ENCODE measurements around the gene PPM1B. TPM values are rescaled to one million over a fixed set of nuclear protein-coding genes. Genes with fewer than 3 reads are reported as not detected.
A peak's percentile ranks its signal among the peaks of the same experiment; 100 is the strongest.
"Not testable (repeated sequence)": the region's sequence is repeated elsewhere in the genome, so short reads cannot be mapped to it uniquely, and the experiment has no call there.

Gene PPM1B
- total and polyA plus RNA-seq, 2 experiments from 2014 or later, result 54.8 to 81.2 TPM

GRCh38 chr2:44167908-44168680, 581 bp upstream of the PPM1B start:
- H3K4me3 ChIP-seq, result peak overlapping the region; percentile 42

GRCh38 chr2:44169155-44169898, 652 bp downstream of the PPM1B start:
- DNase-seq (ENCODE audit: low read depth in 1 of 2, low spot score in 1 of 2), result peak; percentile 43 to 56

More at GRCh38 chr2:44167908-44168680, 581 bp upstream of the PPM1B start:
- Histone ChIP-seq H3K27ac (peak overlapping the region; percentile 96), H3K9me3 (ENCODE audit: low read depth) (no peaks in the 10 kb centered on the region), H3K27me3 (no peaks in the 10 kb centered on the region), H3K36me3 (no peaks in the 10 kb centered on the region), H3K4me1 (ENCODE audit: low read depth) (peaks cover 11% of the 10 kb centered on the region)
- no peak for TF ChIP-seq CTCF (IDR thresholded peaks at IDR 0.05; ENCODE audit: low read depth, low read length)
- peak; percentile 100 for DNase-seq (ENCODE audit: low read depth in 1 of 2, low spot score in 1 of 2)

GRCh38 chr2:44170311-44170717, 1.6 kb downstream of the PPM1B start:
- peaks cover 11% of the 10 kb centered on the region for H3K4me1 ChIP-seq (ENCODE audit: low read depth)
- H3K9me3 ChIP-seq (ENCODE audit: low read depth), result no peaks in the 10 kb centered on the region
- peak in 1 of 2 donors; percentile 54 for DNase-seq (ENCODE audit: low read depth in 1 of 2, low spot score in 1 of 2)
- H3K4me3 ChIP-seq, result peak overlapping the region; percentile 86
- no peaks in the 10 kb centered on the region for H3K27me3 ChIP-seq
- no peak for TF ChIP-seq CTCF (IDR thresholded peaks at IDR 0.05; ENCODE audit: low read depth, low read length)
- peak overlapping the region; percentile 93 for H3K27ac ChIP-seq
- no peaks in the 10 kb centered on the region for H3K36me3 ChIP-seq

More at GRCh38 chr2:44169155-44169898, 652 bp downstream of the PPM1B start:
- H3K9me3 ChIP-seq (ENCODE audit: low read depth), result no peaks in the 10 kb centered on the region
- H3K27me3 ChIP-seq, result no peaks in the 10 kb centered on the region
- peaks cover 11% of the 10 kb centered on the region for H3K4me1 ChIP-seq (ENCODE audit: low read depth)
- no peaks in the 10 kb centered on the region for H3K36me3 ChIP-seq
- peak overlapping the region; percentile 86 for H3K4me3 ChIP-seq
- TF ChIP-seq CTCF (IDR thresholded peaks at IDR 0.05; ENCODE audit: low read depth, low read length), result no peak
- H3K27ac ChIP-seq, result peak overlapping the region; percentile 93

GRCh38 chr2:44171018-44171417, 2.3 kb downstream of the PPM1B start:
- H3K4me1 ChIP-seq (ENCODE audit: low read depth), result peaks cover 11% of the 10 kb centered on the region
- TF ChIP-seq CTCF (IDR thresholded peaks at IDR 0.05; ENCODE audit: low read depth, low read length), result no peak
- peak in 1 of 2 donors; percentile 32 for DNase-seq (ENCODE audit: low read depth in 1 of 2, low spot score in 1 of 2)
- H3K9me3 ChIP-seq (ENCODE audit: low read depth), result no peaks in the 10 kb centered on the region
- no peaks in the 10 kb centered on the region for H3K36me3 ChIP-seq
- H3K4me3 ChIP-seq, result peak overlapping the region; percentile 86
- no peak overlapping the region for H3K27ac ChIP-seq
- H3K27me3 ChIP-seq, result no peaks in the 10 kb centered on the region

GRCh38 chr2:44171442-44171841, 2.8 kb downstream of the PPM1B start:
- H3K36me3 ChIP-seq; H3K9me3 ChIP-seq (ENCODE audit: low read depth); DNase-seq (ENCODE audit: low read depth in 1 of 2, low spot score in 1 of 2); H3K27ac ChIP-seq; H3K27me3 ChIP-seq: not testable (repeated sequence)
- Histone ChIP-seq H3K4me1 (ENCODE audit: low read depth) (peaks cover 11% of the 10 kb centered on the region), H3K4me3 (peak overlapping the region; percentile 86)

GRCh38 chr2:44172576-44172975, 3.9 kb downstream of the PPM1B start:
- Histone ChIP-seq H3K36me3 (no peaks in the 10 kb centered on the region), H3K27ac (no peak overlapping the region), H3K4me3 (no peak overlapping the region), H3K9me3 (ENCODE audit: low read depth) (no peaks in the 10 kb centered on the region), H3K4me1 (ENCODE audit: low read depth) (peaks cover 11% of the 10 kb centered on the region), H3K27me3 (no peaks in the 10 kb centered on the region)
- no peak for TF ChIP-seq CTCF (IDR thresholded peaks at IDR 0.05; ENCODE audit: low read depth, low read length)
- DNase-seq (ENCODE audit: low read depth in 1 of 2, low spot score in 1 of 2), result no peak
